Measurements from ENCODE around the gene FREM1. TPM values are rescaled to one million over a fixed set of nuclear protein-coding genes. Genes with fewer than 3 reads are reported as not detected.
"Not testable (repeated sequence)": the region's sequence is repeated elsewhere in the genome, so short reads cannot be mapped to it uniquely, and the experiment has no call there.

The FREM1 gene
- total and polyA plus RNA-seq, 2 experiments from 2014 or later = 0.78 to 3.1 TPM

- H2AFZ ChIP-seq; DNase-seq (ENCODE audit: low spot score); H3K4me3 Mint-ChIP-seq; H3K27me3 ChIP-seq (ENCODE audit: insufficient read depth); H4K20me1 ChIP-seq (replicated peaks; ENCODE audit: insufficient read depth); H3K79me2 ChIP-seq (replicated peaks; ENCODE audit: insufficient read depth); H3K9me2 ChIP-seq (ENCODE audit: insufficient read depth); H3K27ac Mint-ChIP-seq; H3K36me3 ChIP-seq (ENCODE audit: insufficient read depth); H3F3A ChIP-seq (replicated peaks; ENCODE audit: low read depth); H3K27me3 Mint-ChIP-seq (ENCODE audit: insufficient read depth, low read depth, poor library complexity); H3K4me1 ChIP-seq (ENCODE audit: insufficient read depth); ATAC-seq; H3K4me1 Mint-ChIP-seq; H3K9me3 Mint-ChIP-seq; H3K36me3 Mint-ChIP-seq (ENCODE audit: low read depth); H3K27ac ChIP-seq (ENCODE audit: low read depth); H3K4me2 ChIP-seq; H3K4me3 ChIP-seq: not testable (repeated sequence)
Measured at GRCh38 chr9:14920805-14921204, 10.6 kb upstream of the FREM1 start.

GRCh38 chr9:14913366-14913765, 3.1 kb upstream of the FREM1 start:
- H2AFZ ChIP-seq = no peak overlapping the region
- H3K4me3 Mint-ChIP-seq = no peak overlapping the region
- no peaks in the 10 kb centered on the region for H3K36me3 ChIP-seq (ENCODE audit: insufficient read depth)
- H3K27ac Mint-ChIP-seq = no peak overlapping the region
- no peaks in the 10 kb centered on the region for H3K9me2 ChIP-seq (ENCODE audit: insufficient read depth)
- ATAC-seq (no peak), DNase-seq (ENCODE audit: low spot score) (no peak)
- H3K4me1 Mint-ChIP-seq = no peaks in the 10 kb centered on the region; the same call in 2 of the 3 replicates
- no peaks in the 10 kb centered on the region for H3K79me2 ChIP-seq (replicated peaks; ENCODE audit: insufficient read depth)
- no peaks in the 10 kb centered on the region for H3K27me3 ChIP-seq (ENCODE audit: insufficient read depth)
- H3K4me1 ChIP-seq (ENCODE audit: insufficient read depth) = peaks cover 28% of the 10 kb centered on the region
- no peaks in the 10 kb centered on the region; the same call in 2 of the 3 replicates for H3K9me3 Mint-ChIP-seq
- H4K20me1 ChIP-seq (replicated peaks; ENCODE audit: insufficient read depth) = no peaks in the 10 kb centered on the region
- peaks cover 4% of the 10 kb centered on the region; the same call in 1 of the 2 replicates for H3F3A ChIP-seq (replicated peaks; ENCODE audit: low read depth)
- no peak overlapping the region for H3K27ac ChIP-seq (ENCODE audit: low read depth)
- no peak overlapping the region for H3K4me3 ChIP-seq
- H3K4me2 ChIP-seq = no peak overlapping the region
- peaks cover 3% of the 10 kb centered on the region for H3K27me3 Mint-ChIP-seq (ENCODE audit: insufficient read depth, low read depth, poor library complexity)
- no peaks in the 10 kb centered on the region for H3K36me3 Mint-ChIP-seq (ENCODE audit: low read depth)
- TF ChIP-seq ZNF114 (CRISPR knock-in tag; IDR thresholded peaks at IDR 0.05) (no peak), EZH2phosphoT487 (IDR thresholded peaks at IDR 0.05; ENCODE audit: unreplicated experiment) (no peak), REST (IDR thresholded peaks at IDR 0.05; ENCODE audit: unreplicated experiment) (no peak), ETS1 (IDR thresholded peaks at IDR 0.05) (no peak), NANOG (IDR thresholded peaks at IDR 0.05; ENCODE audit: borderline replicate concordance) (no peak), ZNF462 (CRISPR knock-in tag; IDR thresholded peaks at IDR 0.05) (no peak), ZNF331 (CRISPR knock-in tag; IDR thresholded peaks at IDR 0.05; ENCODE audit: low read depth) (no peak), CTCF (conservative IDR thresholded peaks at IDR 0.05; ENCODE audit: low read depth in 2 of 2) (no peak), POLR2AphosphoS5 (IDR thresholded peaks at IDR 0.05; ENCODE audit: low read depth) (no peak), CREB1 (CRISPR knock-in tag; IDR thresholded peaks at IDR 0.05; ENCODE audit: low read depth) (no peak)
